HPDE6-E6E7 (cell line): ENCODE data around the gene POLD2.
"Not testable (repeated sequence)": the region's sequence is repeated elsewhere in the genome, so short reads cannot be mapped to it uniquely, and the experiment has no call there.

Experiments used
- DNase-seq: peaks from one replicate; pipeline ENCODE4 v3.0.0; 2011; ENCODE audit warnings: missing footprints; ENCODE audit errors: extremely low spot score

POLD2 gene

DNA sequence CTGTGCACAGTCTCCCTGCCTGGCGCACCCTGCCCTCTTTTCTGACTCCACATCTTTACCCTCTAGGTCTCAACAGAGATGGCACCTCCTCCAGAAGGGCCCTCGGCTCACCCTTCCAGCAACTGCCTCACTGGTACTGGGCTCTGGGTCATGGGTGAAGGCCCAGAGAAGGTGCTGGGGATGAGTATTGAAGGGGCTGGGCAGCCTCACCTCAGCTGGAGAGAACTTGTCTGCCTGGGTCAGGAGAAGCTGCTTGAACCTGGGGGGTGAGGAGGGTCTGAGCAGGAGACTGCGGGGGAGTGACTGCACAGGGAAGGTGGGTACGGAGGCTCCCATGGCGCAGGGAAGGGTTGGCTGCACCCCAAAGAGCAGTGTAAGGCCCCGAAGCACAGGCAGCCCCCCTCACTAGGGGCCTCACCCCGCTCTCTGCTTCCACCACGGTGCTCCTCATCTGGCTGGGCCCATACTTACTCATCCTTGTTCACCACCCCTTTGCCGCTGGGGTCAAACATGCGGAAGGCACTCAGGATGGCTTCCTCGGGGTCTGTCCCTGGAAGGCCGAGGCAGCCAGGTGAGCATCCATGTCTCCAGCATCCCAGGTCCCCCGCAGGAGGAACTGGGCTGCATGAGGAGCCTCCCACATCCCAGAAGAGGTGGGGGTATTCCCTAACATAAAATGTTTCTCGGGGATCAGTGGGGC is 16.1 kb upstream of the POLD2 start:
- no peak for DNase-seq

DNA sequence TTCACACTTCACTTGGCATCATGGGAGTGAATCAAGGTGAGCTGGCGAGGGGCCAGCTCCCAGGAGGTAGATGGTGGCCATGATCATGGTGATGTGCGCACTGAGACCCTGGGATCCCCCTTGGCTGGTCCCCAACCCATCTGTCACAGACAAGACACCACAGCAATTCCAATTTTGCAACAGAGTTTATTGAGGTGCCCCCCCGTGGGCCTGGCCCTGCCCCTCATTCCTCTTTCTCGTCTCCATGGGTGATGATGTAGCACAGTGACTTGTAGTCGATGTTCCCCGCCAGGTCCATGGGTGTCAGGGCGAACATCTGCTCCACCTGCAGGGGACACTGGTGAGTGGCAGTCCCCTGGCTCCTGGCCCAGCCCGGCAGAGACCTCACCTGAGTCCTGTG is 15.3 kb upstream of the POLD2 start:
- DNase-seq: no peak

GRCh38 chr7:44136731-44137130 is 13.4 kb upstream of the POLD2 start:
- DNase-seq: no peak

DNA sequence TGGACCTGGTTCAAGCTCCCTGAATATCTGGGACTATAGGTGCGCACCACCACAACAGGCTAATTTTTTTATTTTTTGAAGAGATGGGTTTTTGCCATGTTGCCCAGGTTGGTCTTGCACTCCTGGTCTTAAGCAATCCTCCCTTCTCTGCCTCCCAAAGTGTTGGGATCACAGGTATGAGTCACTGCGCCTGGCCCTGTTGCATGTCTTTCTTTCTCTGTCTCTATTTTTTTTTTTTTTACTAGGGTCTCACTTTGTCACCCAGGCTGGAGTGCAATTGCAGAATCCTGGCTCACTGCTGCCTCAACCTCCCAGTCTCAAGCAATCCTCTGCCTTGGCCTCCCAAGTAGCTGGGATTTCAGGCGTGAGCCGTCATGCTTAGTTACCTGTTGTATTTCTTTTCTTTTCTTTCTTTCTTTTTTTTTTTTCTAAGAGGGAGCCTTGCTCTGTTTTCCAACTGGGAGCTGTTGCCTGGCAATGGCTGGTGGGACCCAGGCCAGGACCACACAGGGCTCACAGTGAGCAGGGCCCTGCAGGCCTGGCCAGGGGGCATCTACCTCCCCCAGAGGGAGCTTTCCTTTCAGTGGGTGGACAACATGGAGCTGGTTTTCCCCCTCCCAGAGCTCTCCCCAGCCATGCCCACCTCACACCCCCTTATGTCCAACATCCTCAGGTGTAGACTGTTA is 11.7 kb upstream of the POLD2 start:
- no peak for DNase-seq

- DNase-seq: no peak
Measured at GRCh38 chr7:44133295-44133694, 9.9 kb upstream of the POLD2 start.

GRCh38 chr7:44132039-44132438 is 8.7 kb upstream of the POLD2 start:
- DNase-seq: no peak

GRCh38 chr7:44131173-44132029 is 8.1 kb upstream of the POLD2 start:
- DNase-seq: no peak

- no peak for DNase-seq
Measured at GRCh38 chr7:44128721-44129582, 5.6 kb upstream of the POLD2 start.

DNA sequence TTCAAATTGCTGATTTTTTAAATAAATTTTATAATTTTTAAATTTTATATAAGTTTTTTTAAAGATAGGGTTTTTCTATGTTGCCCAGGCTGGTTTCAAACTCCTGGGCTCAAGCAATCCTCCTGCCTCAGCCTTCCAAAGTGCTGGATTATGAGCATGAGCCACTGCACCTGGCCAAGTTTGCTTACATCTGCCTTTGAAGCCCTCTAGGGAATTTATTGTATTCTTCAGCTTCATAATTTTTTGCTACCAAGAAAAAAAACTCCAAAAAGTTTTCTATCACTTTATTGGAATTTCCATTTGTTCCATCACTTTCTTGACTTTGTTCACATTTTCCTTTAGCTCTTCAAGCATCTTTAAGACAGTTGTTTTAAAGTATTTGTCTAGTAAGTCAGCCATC is 3.8 kb upstream of the POLD2 start:
- DNase-seq: no peak

DNA sequence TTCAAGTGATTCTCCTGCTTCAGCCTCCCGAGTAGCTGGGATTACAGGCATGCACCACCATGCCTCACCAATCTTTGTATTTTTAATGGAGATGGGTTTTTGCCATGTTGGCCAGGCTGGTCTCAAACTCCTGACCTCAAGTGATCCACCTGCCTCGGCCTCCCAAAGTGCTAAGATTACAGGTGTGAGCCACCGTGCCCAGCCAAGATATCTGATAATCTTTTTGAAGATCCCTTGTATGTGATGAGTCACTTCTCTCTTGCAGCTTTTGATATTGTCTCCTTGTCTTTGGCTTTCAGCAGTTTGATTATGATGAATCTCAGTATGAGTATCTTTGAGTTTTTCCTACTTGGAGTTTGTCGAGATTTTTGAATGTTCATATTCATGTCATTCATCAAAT is 3.2 kb upstream of the POLD2 start:
- DNase-seq: not testable (repeated sequence)

DNA sequence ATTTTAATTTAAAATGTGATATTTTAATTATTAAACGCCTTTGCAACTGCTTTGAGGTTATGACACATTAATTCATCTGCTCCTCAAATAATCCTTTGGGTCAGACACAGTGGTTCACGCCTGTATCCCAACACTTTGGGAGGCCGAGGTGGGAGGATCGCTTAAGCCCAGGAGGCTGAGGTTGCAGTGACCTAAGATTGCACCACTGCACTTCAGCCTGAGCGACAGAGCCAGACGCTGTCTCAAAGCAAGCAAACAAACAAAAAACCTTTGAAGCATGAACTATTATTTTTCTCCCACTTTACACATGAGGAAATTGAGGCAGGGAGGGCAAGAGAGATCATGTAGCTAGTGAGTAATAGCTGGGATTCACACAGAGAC is 1.5 kb upstream of the POLD2 start:
- no peak for DNase-seq

- no peak for DNase-seq
Measured at GRCh38 chr7:44122529-44122928, 819 bp downstream of the POLD2 start.

DNA sequence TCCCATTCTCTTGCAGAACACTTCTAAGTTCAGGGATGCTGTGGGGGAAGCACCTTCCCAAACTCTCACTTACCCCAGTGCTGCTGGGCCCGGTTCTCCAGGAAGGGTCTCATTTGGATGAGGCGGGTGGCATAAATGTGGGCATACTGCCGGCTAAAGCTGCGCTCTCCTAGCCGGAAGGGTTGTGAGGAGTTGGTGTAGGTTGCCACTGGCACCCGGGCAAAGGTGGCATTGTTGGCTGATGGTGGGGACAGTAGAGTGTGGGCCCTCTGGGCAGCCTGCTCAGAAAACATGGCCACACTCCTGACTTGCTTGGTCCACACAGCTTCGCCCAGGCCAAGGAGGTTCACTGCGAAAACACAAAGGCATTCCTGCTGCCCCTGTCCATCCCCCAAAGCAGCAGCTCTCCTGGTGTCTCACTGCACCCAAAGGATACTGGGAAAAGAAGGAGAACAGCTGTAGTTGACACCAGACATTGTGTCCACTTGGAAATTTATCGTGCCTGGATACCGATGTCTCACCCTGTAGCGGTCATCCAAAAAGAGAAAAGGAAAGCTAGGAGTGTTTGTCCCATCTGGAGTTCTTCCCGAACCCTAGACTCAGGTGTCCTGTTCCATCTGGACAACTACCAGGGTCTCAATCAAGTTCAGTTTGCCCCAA is 1.5 kb downstream of the POLD2 start:
- DNase-seq: no peak

DNA sequence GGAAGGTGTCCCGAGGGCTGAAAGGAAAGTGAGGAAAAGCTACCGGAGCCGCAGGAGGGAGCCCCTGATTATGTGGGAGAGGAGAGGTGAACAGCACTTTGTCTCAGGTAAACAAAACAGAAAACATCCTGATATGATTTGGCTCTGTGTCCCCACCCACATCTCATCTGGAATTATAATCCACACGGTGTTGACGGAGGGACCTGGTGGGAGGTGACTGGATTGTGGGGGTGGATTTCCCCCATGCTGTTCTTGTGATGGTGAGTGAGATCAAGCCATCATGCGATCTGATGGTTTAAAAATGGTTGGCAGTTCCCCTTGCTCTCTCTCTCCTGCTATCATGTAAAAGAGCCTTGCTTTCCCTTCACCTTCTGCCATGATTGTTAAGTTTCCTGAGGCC is 3.0 kb downstream of the POLD2 start:
- DNase-seq: no peak

DNA sequence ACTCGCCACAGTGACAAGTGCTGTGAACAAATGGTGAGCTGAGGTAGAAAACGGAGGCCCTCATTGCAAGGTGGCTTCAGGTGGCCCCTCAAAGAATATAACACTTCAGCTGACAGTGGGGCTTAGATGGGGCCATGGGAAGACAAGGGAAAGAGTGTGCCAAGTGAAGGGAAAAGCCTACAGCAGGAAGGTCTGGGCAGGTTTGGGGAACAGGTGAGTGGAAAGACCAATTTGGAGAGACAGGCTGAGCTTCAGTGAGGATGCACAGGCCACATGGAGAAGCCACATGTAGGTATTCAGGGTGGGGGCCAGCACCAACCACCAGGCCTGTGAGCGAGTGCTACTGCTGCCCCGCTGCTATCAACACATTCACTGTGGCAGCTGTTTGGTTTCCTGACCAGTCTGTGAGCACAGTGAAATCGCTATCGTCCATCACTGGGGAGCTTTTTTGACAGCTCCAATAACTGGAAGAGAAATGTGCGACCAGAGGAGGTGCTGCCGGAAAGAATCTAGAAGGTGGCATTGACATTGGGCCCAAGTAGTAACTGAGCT is 3.4 kb downstream of the POLD2 start:
- DNase-seq: no peak

DNA sequence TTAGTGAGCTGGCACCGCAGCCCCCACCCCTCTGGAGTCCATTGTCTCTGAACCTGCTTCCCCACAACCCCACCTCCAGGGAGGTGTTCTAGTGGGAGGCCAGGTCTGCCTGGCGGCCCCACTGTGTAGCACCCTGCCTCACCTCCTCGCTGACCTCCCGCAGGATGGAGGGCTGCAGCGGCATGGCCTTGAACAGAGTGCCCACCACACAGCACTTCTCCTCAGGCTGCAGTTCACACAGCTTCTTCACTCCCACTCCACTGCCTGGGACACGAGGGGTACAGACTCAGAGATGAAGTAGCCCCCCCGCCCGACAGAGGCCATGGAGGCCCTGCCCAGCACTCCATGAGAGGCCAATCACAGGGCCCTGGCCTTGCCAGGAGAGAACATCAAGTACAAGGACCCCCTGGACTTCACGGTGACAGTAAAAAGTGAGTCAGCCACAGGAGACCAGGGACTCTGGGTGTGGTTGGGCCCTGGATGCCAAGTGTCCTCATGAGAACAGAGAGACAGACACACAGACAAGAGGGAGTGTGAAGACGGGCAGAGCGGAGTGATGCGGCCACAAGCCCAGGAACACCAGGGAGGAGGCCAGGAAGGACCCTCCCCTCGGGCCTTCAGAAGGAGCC is 5.4 kb downstream of the POLD2 start:
- DNase-seq: no peak

DNA sequence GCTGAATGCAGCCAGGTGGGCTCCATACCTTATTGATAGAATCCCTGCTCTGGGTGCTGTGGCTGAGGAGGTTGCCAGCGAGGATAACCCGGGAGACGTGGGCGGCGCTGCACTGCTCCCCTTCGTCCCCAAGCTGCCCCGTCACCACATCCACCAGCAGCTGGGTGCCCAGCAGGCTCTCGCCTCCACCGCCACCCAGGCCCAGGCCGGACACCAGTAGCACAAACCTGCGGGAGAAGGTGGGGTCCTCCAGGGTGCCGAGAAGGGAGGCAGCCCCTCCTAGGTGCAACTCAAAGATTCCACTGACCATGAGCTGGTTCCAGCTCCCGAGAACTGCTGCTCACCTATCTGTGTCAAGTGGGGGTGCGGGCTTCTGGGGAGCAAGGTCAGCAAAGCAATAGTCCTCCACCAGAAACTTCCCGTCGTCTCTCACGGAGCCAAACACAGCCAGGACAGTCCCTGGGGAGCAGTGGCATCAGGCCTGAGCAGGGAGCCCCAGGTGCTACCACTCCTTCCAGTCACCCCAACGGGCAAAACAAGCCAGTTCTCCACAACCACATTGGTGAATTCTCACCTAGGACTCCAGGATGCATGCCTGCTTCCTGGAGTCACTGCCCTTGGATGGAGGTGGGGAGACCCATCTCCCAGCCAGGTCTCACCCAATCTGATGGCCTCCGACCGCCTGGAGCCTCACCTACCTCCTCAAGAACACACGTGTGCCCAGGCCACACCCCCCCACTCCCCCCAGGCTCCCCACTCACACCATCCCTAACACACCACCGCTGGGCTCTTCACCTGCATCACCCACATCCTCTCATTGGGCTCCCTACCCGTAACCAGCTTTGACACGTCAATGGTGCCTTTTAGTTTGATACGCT is 6.3 kb downstream of the POLD2 start:
- no peak for DNase-seq

DNA sequence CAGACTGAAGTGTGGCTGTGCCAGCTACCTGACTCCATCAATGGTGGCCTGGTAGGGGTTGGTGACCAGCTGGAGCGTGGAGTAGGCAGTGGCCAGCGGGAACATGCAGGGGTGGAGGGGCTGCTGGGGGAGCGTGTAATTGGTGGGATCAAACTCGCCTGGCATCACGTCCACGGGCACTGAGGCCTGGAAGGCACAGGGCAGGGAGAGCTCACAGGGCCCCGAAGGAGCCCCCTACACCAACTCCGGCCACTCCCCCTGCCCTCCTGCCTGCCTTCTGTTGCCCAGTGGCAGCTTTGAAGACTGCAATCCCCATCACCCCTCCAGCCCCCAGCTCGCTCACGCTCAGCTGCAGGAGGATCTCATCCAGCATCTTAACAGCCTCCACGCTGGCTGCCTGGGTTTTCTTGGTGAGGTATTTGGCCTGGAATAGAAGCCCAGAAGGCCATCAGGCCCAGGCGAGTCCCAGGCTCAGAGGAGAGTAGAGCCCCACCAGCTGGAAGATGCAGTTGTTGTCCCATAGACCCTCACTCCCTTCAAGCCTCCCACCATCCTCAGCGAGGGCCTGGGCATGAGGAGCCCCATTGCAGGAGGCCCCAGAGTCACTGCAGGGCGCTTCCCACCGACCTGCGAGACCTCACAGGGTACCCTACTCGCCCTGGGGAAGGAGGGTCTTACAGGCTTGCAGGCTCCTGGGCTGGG is 7.1 kb downstream of the POLD2 start:
- no peak for DNase-seq
